GM10266 (cell line): ENCODE data around the gene SAPCD1.

ENCODE experiments used
- DNase-seq: peaks from one replicate; pipeline ENCODE4 v3.0.0; 2012; ENCODE audit errors: extremely low spot score
- TF ChIP-seq, protein P1 (sequence below): IDR thresholded peaks from 2 replicates; pipeline ENCODE4 v1.5.1; 2012; ENCODE audit warnings: mild to moderate bottlenecking, low read depth; ENCODE audit not compliant: control insufficient read depth, insufficient read depth; ENCODE audit errors: missing control alignments

SAPCD1 gene

DNA sequence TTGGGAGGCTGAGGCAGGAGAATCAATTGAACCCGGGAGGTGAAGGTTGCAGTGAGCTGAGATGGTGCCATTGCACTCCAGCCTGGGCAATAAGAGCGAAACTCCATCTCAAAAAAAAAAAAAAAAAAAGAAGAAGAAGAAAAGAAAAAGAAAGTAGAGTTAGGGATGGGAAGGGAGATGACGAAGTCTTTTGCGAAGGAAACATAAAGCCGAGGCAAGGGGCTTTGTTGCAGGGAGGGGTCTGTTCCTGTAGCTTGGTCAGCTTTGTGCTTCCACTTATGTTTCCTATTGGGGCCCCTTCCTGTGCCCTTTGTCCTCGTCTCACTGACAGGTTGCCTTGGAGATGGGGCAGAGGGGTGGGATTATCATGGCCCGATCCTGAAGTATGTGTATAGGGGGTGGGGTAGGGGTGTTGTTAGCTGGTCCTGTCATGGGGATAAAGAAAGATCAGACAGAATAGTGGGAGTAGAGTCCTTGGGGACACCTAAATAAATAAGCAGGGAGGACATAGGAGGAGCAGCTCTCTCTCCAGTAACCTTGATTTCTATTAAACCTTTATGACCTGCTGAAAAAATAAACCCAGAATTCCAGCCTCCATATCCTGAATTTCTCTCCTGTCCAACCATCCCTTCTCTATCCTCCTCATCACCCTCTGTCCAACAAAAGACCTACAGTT lies 25.0 kb upstream of the SAPCD1 start:
- DNase-seq: no peak
- TF ChIP-seq, protein P1, sequence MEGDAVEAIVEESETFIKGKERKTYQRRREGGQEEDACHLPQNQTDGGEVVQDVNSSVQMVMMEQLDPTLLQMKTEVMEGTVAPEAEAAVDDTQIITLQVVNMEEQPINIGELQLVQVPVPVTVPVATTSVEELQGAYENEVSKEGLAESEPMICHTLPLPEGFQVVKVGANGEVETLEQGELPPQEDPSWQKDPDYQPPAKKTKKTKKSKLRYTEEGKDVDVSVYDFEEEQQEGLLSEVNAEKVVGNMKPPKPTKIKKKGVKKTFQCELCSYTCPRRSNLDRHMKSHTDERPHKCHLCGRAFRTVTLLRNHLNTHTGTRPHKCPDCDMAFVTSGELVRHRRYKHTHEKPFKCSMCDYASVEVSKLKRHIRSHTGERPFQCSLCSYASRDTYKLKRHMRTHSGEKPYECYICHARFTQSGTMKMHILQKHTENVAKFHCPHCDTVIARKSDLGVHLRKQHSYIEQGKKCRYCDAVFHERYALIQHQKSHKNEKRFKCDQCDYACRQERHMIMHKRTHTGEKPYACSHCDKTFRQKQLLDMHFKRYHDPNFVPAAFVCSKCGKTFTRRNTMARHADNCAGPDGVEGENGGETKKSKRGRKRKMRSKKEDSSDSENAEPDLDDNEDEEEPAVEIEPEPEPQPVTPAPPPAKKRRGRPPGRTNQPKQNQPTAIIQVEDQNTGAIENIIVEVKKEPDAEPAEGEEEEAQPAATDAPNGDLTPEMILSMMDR: no peak

DNA sequence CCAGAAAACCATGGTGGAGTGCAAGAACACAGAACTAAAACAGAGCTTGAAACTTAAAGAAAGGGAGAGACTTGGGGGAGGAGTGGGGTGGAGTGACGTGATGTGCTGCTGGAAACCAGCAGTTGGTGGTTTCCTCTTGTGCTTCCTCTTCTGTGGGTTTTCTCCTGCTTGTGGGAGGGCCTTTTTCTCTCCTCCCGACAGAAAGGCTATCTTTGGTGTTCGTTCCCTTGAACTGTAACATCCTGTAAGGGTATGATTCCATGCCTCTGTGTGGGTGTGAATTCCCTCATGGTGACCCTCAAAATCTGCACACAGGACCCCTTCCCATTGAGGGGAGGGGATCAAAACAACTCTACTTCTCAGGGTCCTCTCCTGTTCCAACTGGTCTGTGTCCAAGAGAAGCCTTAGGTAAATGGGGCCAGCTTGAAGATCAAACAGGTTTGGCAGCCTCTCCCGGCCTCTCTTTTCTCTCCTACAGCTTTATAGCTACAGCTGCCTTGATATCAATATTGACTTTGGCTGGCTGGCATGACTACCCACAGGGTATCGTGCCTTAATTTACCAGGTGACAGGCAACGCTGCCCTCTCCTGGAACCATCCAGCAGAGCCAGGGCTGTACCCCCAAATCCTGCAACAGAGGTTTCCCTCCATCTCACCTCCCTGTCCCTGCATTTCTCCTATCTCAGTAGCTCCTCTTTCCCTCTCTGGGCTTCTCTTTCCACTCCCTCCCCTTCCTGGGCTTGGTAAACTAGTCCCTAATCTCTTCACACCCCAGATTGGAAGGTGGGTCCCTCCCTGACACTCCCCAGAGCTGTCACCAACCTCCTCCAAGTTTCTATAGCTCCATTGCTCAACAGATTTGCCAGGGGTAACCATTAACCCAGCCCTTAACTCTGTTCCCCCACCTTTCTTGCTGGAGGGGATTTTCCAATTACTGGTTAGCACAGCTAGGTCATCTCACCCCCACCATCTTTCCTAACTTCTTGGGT lies 24.2 kb upstream of the SAPCD1 start:
- TF ChIP-seq, protein P1: peak; percentile 45
- peak; percentile 82 for DNase-seq

GRCh38 chr6:31739639-31740396 lies 22.6 kb upstream of the SAPCD1 start, which contains the start of gene MSH5:
TSS of gene MSH5 (plus strand) at chr6:31740005. CDS start at chr6:31740467, 462 bp downstream.
- TF ChIP-seq, protein P1: no peak
- DNase-seq: peak; percentile 96

GRCh38 chr6:31740397-31741223 lies 21.8 kb upstream of the SAPCD1 start:
- TF ChIP-seq, protein P1: no peak
- DNase-seq: no peak

GRCh38 chr6:31741815-31742214 lies 20.6 kb upstream of the SAPCD1 start:
- TF ChIP-seq, protein P1: no peak
- DNase-seq: no peak

DNA sequence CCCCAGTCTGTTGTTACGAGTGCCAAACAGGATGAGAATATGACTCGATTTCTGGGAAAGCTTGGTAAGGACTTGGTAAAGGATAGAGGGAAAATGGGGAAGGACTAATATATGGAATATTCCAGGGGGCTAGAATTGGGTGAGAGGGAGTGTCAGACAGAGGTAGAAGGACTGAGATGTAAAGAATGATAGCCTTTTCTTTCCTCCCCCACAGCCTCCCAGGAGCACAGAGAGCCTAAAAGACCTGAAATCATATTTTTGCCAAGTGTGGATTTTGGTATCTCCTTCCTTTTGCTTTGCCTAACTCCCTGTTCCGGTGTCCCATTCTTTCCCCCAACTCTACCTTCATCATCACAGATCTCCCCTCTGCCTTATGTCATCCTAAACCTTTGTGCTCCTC lies 19.6 kb upstream of the SAPCD1 start:
- DNase-seq: no peak
- TF ChIP-seq, protein P1: no peak
